Measurements from ENCODE around the gene THRB. TPM values are rescaled to one million over a fixed set of nuclear protein-coding genes. Genes with fewer than 3 reads are reported as not detected.

Gene THRB
- polyA plus RNA-seq, 2 of the 4 experiments (the other 2 are of a cell fraction) = 2.0 to 2.3 TPM

GRCh38 chr3:24472358-24472757 lies 22.3 kb downstream of the THRB start (continued):
- TF ChIP-seq PBX3 (IDR thresholded peaks at IDR 0.05) (no peak), MAZ (IDR thresholded peaks at IDR 0.05; ENCODE audit: borderline replicate concordance, low read depth, low read length) (no peak), RFX5 (IDR thresholded peaks at IDR 0.05) (no peak), HOXA7 (CRISPR knock-in tag; IDR thresholded peaks at IDR 0.05) (no peak), HDAC2 (IDR thresholded peaks at IDR 0.05) (no peak)

DNA sequence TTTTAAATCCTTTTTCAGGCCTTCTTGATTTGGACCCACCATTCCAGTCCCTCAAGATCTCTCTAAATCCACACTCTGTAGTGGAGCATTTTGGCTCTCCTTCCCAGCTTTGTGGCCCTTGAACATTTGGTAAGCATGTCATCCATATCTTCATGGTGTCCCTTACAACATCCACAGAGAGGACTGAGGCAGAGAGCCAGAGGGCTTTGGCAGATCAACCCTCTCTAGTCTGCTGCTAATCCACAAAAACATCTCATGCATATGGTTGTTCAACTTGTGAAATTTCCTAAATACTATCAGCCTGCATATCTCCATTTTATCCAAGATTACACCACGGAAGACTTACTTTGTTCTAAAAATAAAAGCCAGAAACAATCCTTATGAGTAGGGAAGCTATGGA lies 23.2 kb downstream of the THRB start:
- ChIA-PET POLR2A (no interaction called here), CTCF (no interaction called here)
- TF ChIP-seq CBX2 (IDR thresholded peaks at IDR 0.05; ENCODE audit: borderline replicate concordance, low read depth) (no peak), PBX3 (IDR thresholded peaks at IDR 0.05) (no peak)
- Histone ChIP-seq H3K4me3 (no peak overlapping the region), H3K9me3 (no peaks in the 10 kb centered on the region), H3K27ac (no peak overlapping the region), H3K4me1 (peaks cover 4% of the 10 kb centered on the region; the same call in 2 of the 3 replicates), H3K4me2 (no peak overlapping the region)
- 52% methylated on average over 1 of the region's 1 CpG for WGBS (ENCODE audit: missing lambda C conversion rate)
- DNase-seq (ENCODE audit: low read depth in 1 of 2, low spot score in 1 of 2) (no peak), FAIRE-seq (no peak), ATAC-seq (no peak)

- no peak overlapping the region for H3K4me3 ChIP-seq
- WGBS (ENCODE audit: missing lambda C conversion rate) = 70% methylated on average over 4 of the region's 4 CpGs
- no peak overlapping the region for H3K27ac ChIP-seq
- DNase-seq (ENCODE audit: low read depth in 1 of 2, low spot score in 1 of 2) (no peak), ATAC-seq (no peak), FAIRE-seq (no peak)
- no peak overlapping the region for H3K4me2 ChIP-seq
- ChIA-PET POLR2A (no interaction called here), CTCF (no interaction called here)
- no peaks in the 10 kb centered on the region for H3K4me1 ChIP-seq
- no peak for TF ChIP-seq USF2 (IDR thresholded peaks at IDR 0.05)
- TF ChIP-seq ZC3H11A (IDR thresholded peaks at IDR 0.05) = no peak
- TF ChIP-seq NPAS2 (CRISPR knock-in tag; IDR thresholded peaks at IDR 0.05; ENCODE audit: borderline replicate concordance) = no peak
- no peak for TF ChIP-seq SMC3 (IDR thresholded peaks at IDR 0.05)
- TF ChIP-seq HOXA7 (CRISPR knock-in tag; IDR thresholded peaks at IDR 0.05) = no peak
- TF ChIP-seq POLR2A (IDR thresholded peaks at IDR 0.05; ENCODE audit: low read length) = no peak
- no peak for TF ChIP-seq TFCP2L1 (CRISPR knock-in tag; IDR thresholded peaks at IDR 0.05)
- no peak for TF ChIP-seq MAX (IDR thresholded peaks at IDR 0.05)
- TF ChIP-seq CHD4 (IDR thresholded peaks at IDR 0.05; ENCODE audit: borderline replicate concordance) = no peak
- no peak for TF ChIP-seq RFX5 (IDR thresholded peaks at IDR 0.05)
- no peak for TF ChIP-seq TP53 (CRISPR knock-in tag; IDR thresholded peaks at IDR 0.05)
- TF ChIP-seq KDM5A (IDR thresholded peaks at IDR 0.05) = no peak
- TF ChIP-seq, protein P1, sequence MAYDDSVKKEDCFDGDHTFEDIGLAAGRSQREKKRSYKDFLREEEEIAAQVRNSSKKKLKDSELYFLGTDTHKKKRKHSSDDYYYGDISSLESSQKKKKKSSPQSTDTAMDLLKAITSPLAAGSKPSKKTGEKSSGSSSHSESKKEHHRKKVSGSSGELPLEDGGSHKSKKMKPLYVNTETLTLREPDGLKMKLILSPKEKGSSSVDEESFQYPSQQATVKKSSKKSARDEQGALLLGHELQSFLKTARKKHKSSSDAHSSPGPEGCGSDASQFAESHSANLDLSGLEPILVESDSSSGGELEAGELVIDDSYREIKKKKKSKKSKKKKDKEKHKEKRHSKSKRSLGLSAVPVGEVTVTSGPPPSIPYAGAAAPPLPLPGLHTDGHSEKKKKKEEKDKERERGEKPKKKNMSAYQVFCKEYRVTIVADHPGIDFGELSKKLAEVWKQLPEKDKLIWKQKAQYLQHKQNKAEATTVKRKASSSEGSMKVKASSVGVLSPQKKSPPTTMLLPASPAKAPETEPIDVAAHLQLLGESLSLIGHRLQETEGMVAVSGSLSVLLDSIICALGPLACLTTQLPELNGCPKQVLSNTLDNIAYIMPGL (CRISPR knock-in tag; IDR thresholded peaks at IDR 0.05; ENCODE audit: borderline replicate concordance) = no peak
- no peak for TF ChIP-seq GATA3 (IDR thresholded peaks at IDR 0.05; ENCODE audit: borderline replicate concordance)
- no peak for TF ChIP-seq MAFK (IDR thresholded peaks at IDR 0.05; ENCODE audit: partially characterized antibody)
- TF ChIP-seq FOSB (CRISPR knock-in tag; IDR thresholded peaks at IDR 0.05) = no peak
- no peak for TF ChIP-seq NFE2L2 (conservative IDR thresholded peaks at IDR 0.05; ENCODE audit: low read length)
- H3K9me3 ChIP-seq = no peaks in the 10 kb centered on the region
Observed at GRCh38 chr3:24470277-24470676, 24.4 kb downstream of the THRB start.
